Kidney (tissue), 14 donors: ENCODE results near the gene KRTAP5-11. TPM values are rescaled to one million over a fixed set of nuclear protein-coding genes. Genes with fewer than 3 reads are reported as not detected.
"Not testable (repeated sequence)": the region's sequence is repeated elsewhere in the genome, so short reads cannot be mapped to it uniquely, and the experiment has no call there.

ENCODE experiments used
- DNase-seq, 5 donors: peaks; one replicate each; pipeline ENCODE4 v3.0.0-alpha.2; 2013 to 2020
- FAIRE-seq: peaks from 2 replicates; lab custom pipeline; 2012; peaks lifted over from hg19 to GRCh38; lab: Jason Lieb, UNC
- H3K27ac ChIP-seq, 2 donors: one replicate each; pipeline ENCODE4 v1.7.0; 2013; ENCODE audit warnings: low read depth in 2 of 2, low read length in 2 of 2, inconsistent platforms in 1 of 2
- H3K27me3 ChIP-seq: one replicate; pipeline ENCODE4 v1.7.1; 2013; ENCODE audit warnings: low read length, inconsistent platforms; ENCODE audit not compliant: control insufficient read depth, insufficient read depth
- H3K36me3 ChIP-seq, 3 donors: one replicate each; pipeline versions ENCODE4 v1.7.0 to v1.7.1; 2013; ENCODE audit warnings: low read length in 3 of 3, control low read depth in 1 of 3, inconsistent platforms in 1 of 3; ENCODE audit not compliant: insufficient read depth in 3 of 3, control insufficient read depth in 2 of 3
- H3K4me1 ChIP-seq, 3 donors: one replicate each; pipeline versions ENCODE4 v1.7.0 to v1.7.1; 2013; ENCODE audit warnings: low read length in 3 of 3, inconsistent platforms in 1 of 3, low read depth in 1 of 3; ENCODE audit not compliant: control insufficient read depth in 2 of 3, insufficient read depth in 2 of 3
- H3K4me3 ChIP-seq, 3 donors: one replicate each; pipeline versions ENCODE4 v1.7.0 to v1.8.1; 2013; ENCODE audit warnings: low read length in 3 of 3, control low read depth in 1 of 3, inconsistent platforms in 1 of 3
- H3K9ac ChIP-seq, 3 donors: one replicate each; pipeline versions ENCODE4 v1.7.0 to v1.7.1; 2013; ENCODE audit warnings: low read length in 3 of 3, control low read depth in 1 of 3, inconsistent platforms in 1 of 3
- H3K9me3 ChIP-seq, 3 donors: one replicate each; pipeline versions ENCODE4 v1.7.0 to v1.7.1; 2013; ENCODE audit warnings: low read length in 3 of 3, control low read depth in 1 of 3, inconsistent platforms in 1 of 3; ENCODE audit not compliant: control insufficient read depth in 2 of 3, insufficient read depth in 1 of 3
- intact Hi-C: fragments of 100-400 bp; cut with DNase I; formaldehyde crosslinking; loops from one replicate; pipeline ENCODE4 v1.11.1; 2022
- polyA plus RNA-seq: library from polyadenylated mRNA; stranded (reverse); fragments of 350-450 nt; fragmentation: Illumina TruSeq; extraction: RNeasy Lipid Tissue Mini Kit (QIAGEN cat#74804); gene quantifications from one replicate; pipeline ENCODE4 v1.2.3, GENCODE V29; 2014; ENCODE audit warnings: low read depth, low replicate concordance; ENCODE audit not compliant: insufficient read depth
- total RNA-seq: library from RNA; stranded (reverse); fragmentation: NEBNext Ultra II Directional; extraction: Animal tissue kit (Norgen Biotek cat#: 25700); gene quantifications from one replicate; pipeline ENCODE4 v1.2.1, GENCODE V29; 2021
- TF ChIP-seq, protein P1 (sequence below): IDR thresholded peaks from 3 replicates; pipeline ENCODE4 v1.5.1; 2012; ENCODE audit warnings: mild to moderate bottlenecking, moderate library complexity, borderline replicate concordance; ENCODE audit not compliant: insufficient read depth; ENCODE audit errors: extremely low read depth
- donor health status: control.
- donor health status: control.
- donor health status: control.
- donor health status: control.
- donor health status: control.
- donor health status: DM: yes; HTN: yes; CAD: no.
- donor health status: Normal renal cell carcinoma (clear cell type).

KRTAP5-11 gene
- total and polyA plus RNA-seq, 2 donors from 2014 or later = not detected

DNA sequence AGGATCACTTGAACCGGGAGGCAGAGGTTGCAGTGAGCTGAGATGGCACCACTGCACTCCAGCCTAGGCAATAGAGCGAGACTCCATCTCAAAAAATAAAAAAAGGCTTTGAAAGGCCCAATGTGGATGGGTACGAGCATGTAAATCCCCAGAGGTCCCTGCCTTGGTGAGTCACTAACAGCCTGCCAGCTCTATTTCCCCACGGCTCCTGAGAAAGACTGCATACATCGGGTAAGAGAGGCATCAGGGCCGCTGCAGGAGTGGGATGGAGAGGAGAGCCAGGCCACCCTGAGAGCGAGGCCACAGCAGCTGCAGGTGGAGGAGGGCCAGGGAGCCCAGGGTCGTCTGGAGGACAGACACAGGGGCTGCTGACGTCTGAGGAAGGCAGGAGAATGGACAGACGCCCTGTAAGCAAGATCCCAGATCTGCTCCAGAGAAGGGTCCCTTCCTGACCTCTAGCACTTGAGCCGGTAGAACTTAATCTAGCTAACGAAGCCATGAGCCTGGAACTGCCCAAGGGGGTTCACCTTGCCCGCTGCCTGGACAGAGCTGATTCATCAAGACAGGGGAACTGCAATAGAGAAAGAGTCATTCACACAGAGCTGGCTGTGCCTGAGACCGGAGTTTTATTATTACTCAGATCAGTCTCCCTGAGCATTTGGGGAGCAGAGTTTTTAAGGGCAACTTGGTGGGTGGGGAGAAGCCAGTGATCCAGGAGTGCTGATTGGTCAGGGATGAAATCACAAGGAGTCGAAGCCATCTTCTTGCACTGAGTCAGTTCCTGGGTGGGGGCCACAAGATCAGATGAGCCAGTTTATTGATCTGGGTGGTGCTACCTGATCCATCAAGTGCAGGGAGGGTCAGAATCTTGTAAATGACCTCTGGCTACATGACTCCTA lies 39.5 kb downstream of the KRTAP5-11 start:
- Histone ChIP-seq H3K9me3 (no peaks in the 10 kb centered on the region), H3K4me3 (no peak overlapping the region), H3K4me1 (no peaks in the 10 kb centered on the region), H3K27ac (no peak overlapping the region), H3K9ac (no peak overlapping the region), H3K36me3 (no peaks in the 10 kb centered on the region), H3K27me3 (no peaks in the 10 kb centered on the region)
- DNase-seq = no peak
- intact Hi-C loops = no loop called here
- FAIRE-seq = no peak
- TF ChIP-seq, protein P1, sequence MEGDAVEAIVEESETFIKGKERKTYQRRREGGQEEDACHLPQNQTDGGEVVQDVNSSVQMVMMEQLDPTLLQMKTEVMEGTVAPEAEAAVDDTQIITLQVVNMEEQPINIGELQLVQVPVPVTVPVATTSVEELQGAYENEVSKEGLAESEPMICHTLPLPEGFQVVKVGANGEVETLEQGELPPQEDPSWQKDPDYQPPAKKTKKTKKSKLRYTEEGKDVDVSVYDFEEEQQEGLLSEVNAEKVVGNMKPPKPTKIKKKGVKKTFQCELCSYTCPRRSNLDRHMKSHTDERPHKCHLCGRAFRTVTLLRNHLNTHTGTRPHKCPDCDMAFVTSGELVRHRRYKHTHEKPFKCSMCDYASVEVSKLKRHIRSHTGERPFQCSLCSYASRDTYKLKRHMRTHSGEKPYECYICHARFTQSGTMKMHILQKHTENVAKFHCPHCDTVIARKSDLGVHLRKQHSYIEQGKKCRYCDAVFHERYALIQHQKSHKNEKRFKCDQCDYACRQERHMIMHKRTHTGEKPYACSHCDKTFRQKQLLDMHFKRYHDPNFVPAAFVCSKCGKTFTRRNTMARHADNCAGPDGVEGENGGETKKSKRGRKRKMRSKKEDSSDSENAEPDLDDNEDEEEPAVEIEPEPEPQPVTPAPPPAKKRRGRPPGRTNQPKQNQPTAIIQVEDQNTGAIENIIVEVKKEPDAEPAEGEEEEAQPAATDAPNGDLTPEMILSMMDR = no peak

DNA sequence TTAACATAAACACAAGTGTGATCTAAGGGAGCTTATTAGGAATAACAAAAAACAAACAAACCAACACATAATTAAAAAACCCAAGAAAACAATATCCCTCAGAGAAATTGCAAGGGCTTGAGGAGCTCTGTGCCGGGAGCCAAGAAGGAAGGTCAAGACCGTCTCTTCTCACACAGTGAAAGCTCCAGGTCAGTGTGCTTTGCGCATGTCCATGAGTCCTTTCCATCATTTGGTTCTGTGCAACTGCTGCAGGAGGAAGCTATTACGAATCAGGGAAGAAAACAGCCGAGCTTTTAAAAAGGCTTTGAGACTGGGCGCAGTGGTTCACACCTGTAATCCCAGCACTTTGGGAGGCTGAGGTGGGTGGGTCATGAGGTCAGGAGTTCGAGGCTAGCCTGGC lies 40.3 kb downstream of the KRTAP5-11 start:
- Histone ChIP-seq H3K4me3 (no peak overlapping the region), H3K27ac (no peak overlapping the region), H3K9me3 (no peaks in the 10 kb centered on the region), H3K27me3 (no peaks in the 10 kb centered on the region), H3K4me1 (no peaks in the 10 kb centered on the region), H3K36me3 (no peaks in the 10 kb centered on the region), H3K9ac (no peak overlapping the region)
- DNase-seq = no peak
- TF ChIP-seq, protein P1 = no peak
- intact Hi-C loops = no loop called here
- FAIRE-seq = no peak

DNA sequence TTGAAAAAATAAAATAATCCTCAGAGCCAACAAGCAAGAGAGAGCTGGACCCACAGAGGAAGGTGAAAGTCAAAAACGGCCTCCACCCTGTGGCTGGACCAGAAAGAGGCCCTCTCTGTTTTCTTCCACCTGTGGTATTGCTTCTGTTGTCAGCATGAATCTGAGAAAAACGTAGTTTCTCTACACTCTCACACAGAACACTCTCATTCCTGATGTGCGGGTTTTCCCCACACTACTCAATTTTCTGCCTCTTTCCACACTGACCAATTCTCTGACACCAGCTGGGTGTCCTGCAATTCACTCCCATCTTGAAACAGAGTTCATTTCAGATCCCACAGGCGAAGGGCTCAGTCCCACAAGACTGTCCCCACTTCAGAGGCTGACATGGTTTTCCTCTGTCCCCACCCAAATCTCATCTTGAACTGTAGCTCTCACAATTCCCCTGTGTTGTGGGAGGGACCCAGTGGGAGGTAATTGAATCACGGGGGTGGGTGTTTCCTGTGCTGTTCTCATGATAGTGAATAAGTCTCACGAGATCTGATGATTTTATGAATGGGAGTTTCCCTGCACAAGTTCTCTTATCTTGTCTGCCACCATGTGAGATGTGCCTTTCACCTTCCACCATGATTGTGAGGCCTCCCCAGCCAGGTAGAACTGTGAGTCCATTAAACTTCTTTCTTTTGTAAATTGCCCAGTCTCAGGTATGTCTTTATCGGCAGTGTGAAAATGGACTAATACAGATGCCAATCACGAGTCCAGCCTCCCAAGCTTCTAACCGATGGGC lies 42.0 kb downstream of the KRTAP5-11 start:
- DNase-seq, intact Hi-C loops, H3K27me3 ChIP-seq, H3K4me1 ChIP-seq, H3K36me3 ChIP-seq, H3K9ac ChIP-seq, H3K27ac ChIP-seq, H3K4me3 ChIP-seq, FAIRE-seq, H3K9me3 ChIP-seq: not testable (repeated sequence)

DNA sequence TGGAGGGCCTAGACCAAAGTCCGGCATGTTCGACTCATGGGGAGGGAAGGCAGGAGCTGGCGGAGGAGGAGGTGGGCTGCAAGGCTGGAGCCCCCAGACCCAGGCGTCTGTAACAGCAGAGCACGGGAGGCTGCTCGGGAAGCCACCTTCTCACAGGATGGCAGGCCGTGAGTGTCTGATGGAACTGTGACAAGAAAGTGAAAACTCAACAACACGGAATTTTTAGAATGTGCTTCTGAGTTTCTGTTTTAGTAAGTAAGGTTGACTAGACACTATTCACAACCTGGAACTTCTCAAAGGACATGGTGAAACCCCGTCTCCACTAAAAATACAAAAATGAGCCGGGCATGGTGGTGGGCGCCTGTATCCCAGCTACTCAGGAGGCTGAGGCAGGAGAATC lies 42.7 kb downstream of the KRTAP5-11 start:
- H3K36me3 ChIP-seq, H3K4me3 ChIP-seq, FAIRE-seq, DNase-seq, H3K27me3 ChIP-seq, H3K9ac ChIP-seq, H3K9me3 ChIP-seq, H3K4me1 ChIP-seq, H3K27ac ChIP-seq, intact Hi-C loops: not testable (repeated sequence)
